ENCODE measurements around the gene GPR108.

The GPR108 gene

DNA sequence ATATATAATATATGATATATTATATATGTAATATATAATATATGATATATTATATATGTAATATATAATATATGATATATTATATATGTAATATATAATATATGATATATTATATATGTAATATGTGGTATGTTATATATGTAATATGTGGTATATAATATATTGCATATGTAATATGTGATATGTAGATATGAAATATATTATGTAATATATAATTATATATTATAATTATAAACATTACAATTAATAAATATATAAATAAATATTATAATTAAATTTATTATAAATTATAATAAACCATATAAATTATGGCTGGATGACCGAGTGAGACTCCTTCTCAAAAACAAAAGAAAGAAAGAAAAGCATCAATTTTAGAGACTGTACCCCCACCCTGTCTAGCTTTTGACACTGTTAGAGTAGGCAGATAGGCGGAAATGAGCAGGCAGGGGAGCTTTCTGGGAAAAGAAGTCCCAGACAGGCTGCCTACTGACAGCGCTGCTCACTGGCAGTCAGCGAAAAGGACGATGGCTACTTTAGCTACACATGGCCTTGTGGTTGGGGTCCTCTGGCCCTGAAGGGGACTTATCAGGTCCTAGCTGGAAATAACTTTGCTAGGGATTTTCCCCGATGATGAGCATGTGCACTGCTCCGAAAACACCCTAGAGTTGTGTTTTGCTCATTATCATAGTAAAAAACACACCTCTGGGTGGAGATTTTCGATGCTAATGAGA, 36.6 kb downstream of the GPR108 start:
- DNase-seq: no peak

DNA sequence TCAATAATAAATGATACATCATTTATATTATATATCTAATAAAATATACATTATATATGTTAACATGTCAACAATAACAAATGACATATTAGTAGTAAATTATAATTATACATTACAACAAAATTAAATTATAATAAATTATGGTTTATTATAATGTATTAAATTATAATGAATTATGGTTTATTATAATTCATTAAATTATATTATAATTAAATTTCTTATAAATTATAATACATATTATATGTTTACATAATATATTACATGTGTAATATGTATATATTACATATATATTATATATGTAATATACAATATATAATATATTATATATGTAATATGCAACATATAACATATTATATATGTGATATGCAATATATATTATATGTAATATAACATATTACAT, 37.4 kb downstream of the GPR108 start:
- DNase-seq: no peak

DNA sequence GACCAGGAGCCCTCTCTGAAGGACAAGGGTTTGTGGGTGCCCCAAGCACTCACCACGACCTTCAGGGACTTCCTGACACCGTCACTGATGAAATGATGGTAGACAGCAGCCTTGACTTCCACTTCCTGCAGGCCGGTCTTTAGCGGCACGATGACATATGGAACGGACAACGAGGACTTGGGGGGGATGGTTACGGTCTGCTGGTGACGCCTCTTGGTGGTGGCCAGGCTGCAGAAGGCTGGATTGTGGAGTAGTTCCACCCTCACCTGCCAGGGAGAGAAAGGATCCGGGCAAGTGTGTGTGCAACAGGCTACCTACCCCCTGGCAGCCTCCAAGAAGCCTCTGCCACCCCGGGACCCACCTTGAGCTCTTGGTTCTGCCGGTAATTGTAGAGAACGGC, 40.1 kb downstream of the GPR108 start:
- DNase-seq: no peak

DNA sequence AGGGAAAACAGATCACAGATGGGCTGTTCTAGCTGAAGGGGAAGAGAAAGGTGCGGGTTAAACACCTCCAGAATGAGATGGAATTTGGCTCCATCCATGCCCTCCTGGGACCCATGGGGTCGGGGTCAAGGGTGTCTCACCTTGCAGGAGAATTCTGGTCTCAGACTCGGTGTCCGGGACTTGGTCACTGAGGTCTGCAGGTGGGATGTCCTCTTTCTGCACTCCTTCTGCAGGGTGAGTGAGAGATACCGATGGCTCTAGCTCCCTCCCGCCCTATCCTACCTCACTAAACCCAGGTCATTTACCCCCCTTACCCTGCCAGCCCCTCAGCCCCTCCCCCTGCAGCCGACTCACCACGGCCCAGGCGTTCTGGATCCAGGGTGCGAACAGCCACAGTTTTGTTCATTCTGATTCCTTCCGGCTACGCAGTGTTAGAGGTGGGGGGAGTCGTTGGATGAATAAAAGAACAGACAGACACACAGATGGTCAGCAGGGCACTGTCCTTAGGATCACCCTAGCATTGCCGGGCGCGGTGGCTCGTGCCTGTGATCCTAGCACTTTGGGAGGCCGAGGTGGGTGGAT, 41.0 kb downstream of the GPR108 start:
- DNase-seq: no peak

DNA sequence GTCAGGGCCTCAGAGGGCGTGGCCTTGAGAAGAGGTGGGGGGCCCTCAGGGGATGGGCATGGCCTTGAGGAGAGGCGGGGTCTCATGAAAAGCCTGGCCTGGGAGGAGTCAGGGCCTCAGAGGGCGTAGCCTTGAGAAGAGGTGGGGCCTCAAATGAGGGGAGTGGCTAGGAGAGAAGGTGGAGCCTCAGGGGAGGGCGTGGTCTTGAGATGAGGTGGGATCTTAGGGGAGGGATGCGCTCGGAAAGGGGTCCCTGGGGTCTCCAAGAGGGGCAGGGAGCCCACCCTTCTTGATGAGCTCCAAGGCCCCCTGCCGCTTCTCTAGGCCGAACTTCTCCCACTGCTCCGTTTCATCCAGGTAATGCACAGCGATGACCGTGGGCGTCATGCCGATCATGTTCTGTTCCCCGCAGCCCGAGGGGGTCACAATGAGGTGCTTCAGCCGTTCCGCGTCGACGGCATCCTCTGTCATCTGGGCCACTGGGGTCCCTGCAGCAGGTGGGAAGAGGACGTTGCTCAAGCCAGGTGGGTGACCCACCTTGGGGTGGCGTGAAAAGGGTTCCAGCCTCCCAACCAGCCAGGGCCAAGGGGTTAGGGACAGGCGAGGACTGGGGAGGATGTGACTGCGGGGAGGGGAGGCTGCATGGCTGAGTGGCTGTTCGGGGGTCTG, 43.1 kb downstream of the GPR108 start:
- DNase-seq: no peak

DNA sequence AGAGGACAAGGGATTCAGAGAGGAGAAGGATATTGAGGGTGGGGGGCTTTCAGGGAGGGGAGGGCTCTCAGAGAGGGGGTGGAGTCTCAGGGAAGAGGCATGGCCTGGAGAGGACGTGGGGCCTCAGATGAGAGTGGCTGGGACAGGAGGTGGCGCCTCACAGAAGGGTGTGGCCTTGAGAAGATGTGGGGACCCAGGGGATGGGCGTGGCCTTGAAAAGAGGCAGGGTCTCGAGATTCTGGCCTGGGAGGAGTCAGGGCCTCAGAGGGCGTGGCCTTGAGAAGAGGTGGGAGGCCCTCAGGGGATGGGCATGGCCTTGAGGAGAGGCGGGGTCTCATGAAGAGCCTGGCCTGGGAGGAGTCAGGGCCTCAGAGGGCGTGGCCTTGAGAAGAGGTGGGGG, 43.7 kb downstream of the GPR108 start:
- no peak for DNase-seq

- DNase-seq: no peak
Measured at GRCh38 chr19:6693056-6693471, 44.3 kb downstream of the GPR108 start.

GRCh38 chr19:6692027-6692426, 45.4 kb downstream of the GPR108 start:
- no peak for DNase-seq

GRCh38 chr19:6691342-6691741, 46.0 kb downstream of the GPR108 start:
- no peak for DNase-seq

DNA sequence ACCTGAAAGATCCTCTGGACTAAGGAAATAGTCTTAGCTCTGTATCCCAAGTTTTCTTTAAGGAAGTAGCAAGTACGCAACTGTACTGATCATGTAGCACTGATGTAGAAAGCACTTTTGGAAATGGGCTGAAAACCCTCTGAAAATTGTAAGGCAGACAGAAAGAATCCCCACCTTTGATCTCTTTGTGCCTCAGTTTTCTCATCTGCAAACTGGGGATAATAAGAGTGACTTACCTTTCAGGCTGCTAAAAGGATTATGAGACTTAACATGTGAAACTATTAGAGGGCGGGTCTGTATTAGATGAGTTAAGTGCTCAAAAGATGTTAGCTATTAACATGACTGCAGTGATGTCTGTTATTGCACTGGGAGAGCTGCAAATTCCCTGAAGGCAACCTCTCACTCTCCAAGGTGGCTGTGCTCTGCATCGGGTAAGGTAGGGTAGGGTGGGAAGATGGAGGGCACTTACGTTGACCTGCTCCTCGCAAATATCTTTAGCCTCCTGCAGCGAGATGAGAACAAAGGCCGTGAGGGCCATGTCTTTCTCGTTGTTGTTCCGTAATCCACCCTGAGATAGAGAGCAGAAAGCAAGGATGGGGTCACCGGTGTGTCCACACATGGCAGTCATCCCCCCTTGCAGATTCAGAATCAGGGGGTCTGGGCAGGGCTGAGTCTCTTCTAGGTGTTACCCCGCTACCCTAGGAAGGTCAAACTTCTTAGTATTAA, 47.1 kb downstream of the GPR108 start:
- DNase-seq: no peak

- DNase-seq: no peak
Measured at GRCh38 chr19:6687114-6687513, 50.3 kb downstream of the GPR108 start.

GRCh38 chr19:6686628-6686975, 50.8 kb downstream of the GPR108 start:
- no peak for DNase-seq

DNA sequence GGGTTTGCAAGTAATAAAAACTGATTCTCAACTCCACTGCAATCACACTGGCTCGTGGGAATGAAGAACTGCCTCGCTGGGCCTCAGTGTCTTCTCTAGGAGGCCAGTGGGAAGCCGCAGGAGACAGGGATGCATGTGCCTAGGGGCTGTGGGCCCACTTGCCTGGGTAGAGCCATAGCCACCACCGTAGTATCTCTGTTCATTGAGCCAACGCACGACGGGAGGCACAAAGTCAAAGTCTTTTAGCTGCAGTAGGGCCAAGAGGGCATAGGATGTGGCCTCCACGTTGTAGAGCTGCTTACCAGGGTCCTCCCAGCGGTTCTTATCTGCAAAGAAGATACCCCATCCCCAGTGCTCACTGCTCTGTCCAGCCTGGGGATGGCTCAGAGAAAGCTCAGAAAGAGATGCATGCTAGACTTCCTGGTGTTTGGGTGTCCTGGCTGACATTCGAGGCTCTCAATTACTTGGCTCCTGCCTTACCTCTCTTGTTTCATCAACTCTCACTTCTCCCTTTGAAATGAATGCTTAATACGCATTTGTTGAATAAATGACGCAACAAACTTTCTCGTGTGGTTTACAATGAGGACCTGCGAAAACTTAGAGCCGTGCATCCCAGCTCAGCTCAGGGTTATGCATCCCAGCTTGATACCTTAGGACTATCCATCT, 51.3 kb downstream of the GPR108 start:
- no peak for DNase-seq

- no peak for DNase-seq
Measured at GRCh38 chr19:6685482-6685881, 51.9 kb downstream of the GPR108 start.

DNA sequence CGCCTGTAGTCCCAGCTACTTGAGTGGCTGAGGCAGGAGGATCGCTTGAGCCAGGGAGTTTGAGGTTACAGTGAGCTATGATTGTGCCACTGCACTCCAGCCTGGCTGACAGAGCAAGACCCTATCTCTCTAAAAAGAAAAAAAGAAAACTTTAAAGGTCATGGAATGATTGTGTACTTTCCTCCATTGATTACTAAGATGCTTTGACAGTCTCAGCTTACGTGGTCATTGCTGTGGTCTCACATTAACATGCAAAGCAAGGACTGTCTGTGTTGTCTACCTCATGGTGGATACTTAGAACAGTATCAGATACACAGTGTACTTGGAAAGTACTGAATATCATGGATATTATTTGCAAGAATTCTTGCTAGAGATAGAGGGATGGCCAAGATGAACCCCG, 53.4 kb downstream of the GPR108 start:
- no peak for DNase-seq

GRCh38 chr19:6682607-6683128, 54.7 kb downstream of the GPR108 start:
- DNase-seq: no peak

GRCh38 chr19:6680141-6680540, 57.2 kb downstream of the GPR108 start:
- no peak for DNase-seq

Data from CD4-positive, alpha-beta T cell treated with Interleukin-17A for 4 hours (primary cell).